Superior temporal gyrus (tissue), 1 donor: ENCODE data around the gene CALCB.

Source experiments
- DNase-seq: peaks from one replicate; pipeline ENCODE4 v3.0.0-alpha.2; 2016; ENCODE audit errors: extremely low spot score

CALCB gene

GRCh38 chr11:15118431-15118830 lies 45.0 kb downstream of the CALCB start:
- no peak for DNase-seq

DNA sequence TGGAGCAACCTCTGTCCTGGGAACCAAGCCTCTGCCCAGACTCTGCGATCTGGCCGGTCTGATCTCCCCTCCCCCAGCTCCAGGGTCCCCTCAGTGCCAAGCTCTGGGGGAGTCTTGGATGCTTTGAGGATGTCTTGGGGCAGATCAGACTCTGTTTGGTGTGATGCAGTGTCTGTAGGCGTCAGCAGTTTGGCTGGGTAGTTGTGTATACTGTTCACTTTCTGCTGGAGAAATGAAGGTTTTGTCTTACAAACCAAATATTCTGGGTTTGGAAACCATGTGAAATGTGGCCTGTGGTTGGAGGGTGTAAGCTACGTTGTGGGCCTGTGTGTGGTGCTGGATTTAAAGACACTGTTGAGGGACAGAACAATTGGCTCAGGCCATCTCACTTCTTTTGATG lies 46.0 kb downstream of the CALCB start:
- DNase-seq: no peak

DNA sequence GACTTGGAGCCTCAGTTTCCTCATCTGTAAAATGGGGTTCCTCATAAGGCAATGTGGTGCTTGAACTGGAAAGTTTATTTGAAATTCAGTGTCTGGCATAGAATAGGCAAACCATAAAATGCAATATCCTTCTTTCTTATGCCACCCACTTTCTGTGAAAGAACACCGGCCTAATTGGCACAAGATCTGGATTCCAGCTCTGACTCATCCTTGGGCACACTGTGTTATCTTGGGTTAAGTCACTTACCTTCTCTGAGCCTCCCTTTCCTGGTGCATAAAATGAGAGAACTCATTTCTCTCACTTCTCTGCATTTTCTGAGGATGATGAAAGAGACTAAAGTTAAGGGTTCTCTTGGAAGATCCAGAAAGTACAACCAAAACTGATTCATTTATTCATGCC lies 46.4 kb downstream of the CALCB start:
- peak; percentile 52 for DNase-seq

DNA sequence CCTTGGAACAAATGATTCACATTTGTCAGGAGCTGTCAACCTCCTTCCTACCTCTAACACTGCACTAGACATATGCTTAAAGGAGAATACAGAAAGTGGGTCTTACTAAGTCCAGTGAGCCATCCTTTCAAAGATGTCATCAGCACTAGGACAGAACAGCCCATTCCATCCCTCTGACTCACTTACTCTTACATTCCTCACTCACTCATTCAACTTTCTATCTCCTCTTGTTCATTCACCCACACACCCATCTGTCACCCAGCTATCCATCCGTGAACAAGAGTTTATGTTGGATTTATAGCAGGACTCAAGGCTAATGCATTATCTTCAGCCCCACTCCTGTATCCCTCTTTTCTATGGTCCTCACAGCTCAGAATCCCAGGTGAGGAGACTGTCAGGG lies 50.5 kb downstream of the CALCB start:
- peak; percentile 62 for DNase-seq

DNA sequence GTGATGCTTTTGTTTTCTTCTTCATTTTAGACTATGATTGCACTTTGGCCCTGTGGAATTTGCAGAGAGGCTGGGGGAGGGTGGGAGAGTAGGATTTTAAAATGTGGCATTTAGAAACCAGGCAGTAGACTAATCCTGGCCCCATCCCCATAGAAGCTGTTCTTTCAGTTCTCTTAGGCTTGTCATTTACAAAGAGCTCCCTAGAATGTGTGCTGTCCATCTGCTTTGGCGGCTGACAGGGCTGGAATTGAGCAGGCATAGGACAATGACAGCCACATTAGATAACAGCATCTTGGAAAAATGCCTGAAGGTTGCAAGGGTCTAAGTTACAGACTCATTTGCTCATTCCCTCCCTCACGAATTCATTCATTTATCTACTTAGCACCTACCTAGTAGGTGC lies 51.1 kb downstream of the CALCB start:
- DNase-seq: no peak

DNA sequence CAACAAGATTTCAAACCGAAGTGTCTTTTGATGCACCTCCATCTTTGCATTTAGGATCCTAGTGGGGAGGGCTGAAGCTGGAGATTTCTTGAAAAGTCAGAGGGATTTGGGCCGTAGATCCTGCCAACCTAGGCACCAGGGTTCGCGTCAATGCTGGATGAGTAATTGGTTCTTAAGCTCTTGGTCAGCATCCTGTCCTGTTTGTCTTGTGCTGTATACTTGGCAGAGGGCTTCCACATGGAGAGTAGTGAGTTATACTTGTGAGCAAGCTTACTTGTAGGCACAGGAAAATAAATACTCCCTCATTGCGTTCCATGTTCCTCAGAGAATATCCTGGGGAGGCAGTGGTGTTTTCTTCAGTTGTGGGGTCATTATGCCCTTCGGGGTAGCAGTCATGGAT lies 53.9 kb downstream of the CALCB start:
- DNase-seq: no peak
